CD14-positive monocyte (primary cell): Measurements from ENCODE around the gene LRRC4C. TPM values are rescaled to one million over a fixed set of nuclear protein-coding genes. Genes with fewer than 3 reads are reported as not detected.

Experiments
- DNase-seq, 3 donors: peaks; one replicate each; pipeline ENCODE4 v3.0.0-alpha.2; 2011 to 2022
- H2AFZ ChIP-seq: 2 replicates; pipeline ENCODE4 v1.6.0; 2012; ENCODE audit warnings: mild to moderate bottlenecking, low read depth, low read length, inconsistent platforms; ENCODE audit not compliant: insufficient read depth, poor library complexity, severe bottlenecking
- H3K27ac ChIP-seq, 2 donors: 1 replicate in 1 of 2; 2 replicates in 1 of 2; pipeline ENCODE4 v1.5.1; 2012 to 2013; ENCODE audit warnings: low read length in 2 of 2, control low read depth in 1 of 2, inconsistent platforms in 1 of 2, low read depth in 1 of 2, mild to moderate bottlenecking in 1 of 2
- H3K27me3 ChIP-seq, 2 donors: one replicate each; pipeline versions ENCODE4 v1.6.0 to v1.6.1; 2011 to 2013; ENCODE audit warnings: low read length in 2 of 2; ENCODE audit not compliant: control insufficient read depth in 2 of 2, insufficient read depth in 2 of 2
- H3K36me3 ChIP-seq, 2 donors: replicated peaks in 1 of 2; 1 replicate in 1 of 2; 2 replicates in 1 of 2; pipeline versions ENCODE4 v1.5.1 to v1.6.1; 2012 to 2013; ENCODE audit warnings: low read length in 2 of 2, control low read depth in 1 of 2, inconsistent platforms in 1 of 2, mild to moderate bottlenecking in 1 of 2; ENCODE audit not compliant: insufficient read depth in 2 of 2, control insufficient read depth in 1 of 2
- H3K4me1 ChIP-seq, 2 donors: 1 replicate in 1 of 2; 2 replicates in 1 of 2; pipeline versions ENCODE4 v1.5.1 to v1.6.1; 2012 to 2013; ENCODE audit warnings: low read length in 2 of 2, control low read depth in 1 of 2, inconsistent platforms in 1 of 2, mild to moderate bottlenecking in 1 of 2, moderate library complexity in 1 of 2; ENCODE audit not compliant: insufficient read depth in 2 of 2, control insufficient read depth in 1 of 2
- H3K4me2 ChIP-seq: replicated peaks from 2 replicates; pipeline ENCODE3; 2012; ENCODE audit warnings: low read length, moderate library complexity, mild to moderate bottlenecking; ENCODE audit not compliant: poor library complexity, severe bottlenecking; ENCODE audit errors: extremely low read depth
- H3K4me3 ChIP-seq, 3 experiments: fragments of 200-600 bp in 1 of 3; sonication (generic) in 1 of 3; replicated peaks in 1 of 3; 1 replicate in 2 of 3; 2 replicates in 1 of 3; pipeline ENCODE4 v1.5.1; 2011 to 2013; ENCODE audit warnings: low read length in 3 of 3, mild to moderate bottlenecking in 3 of 3, control low read depth in 2 of 3, low read depth in 2 of 3, inconsistent platforms in 1 of 3, moderate library complexity in 1 of 3
- H3K79me2 ChIP-seq: 2 replicates; pipeline ENCODE4 v1.6.0; 2012; ENCODE audit warnings: mild to moderate bottlenecking, control low read depth, inconsistent platforms, low read length, moderate library complexity; ENCODE audit not compliant: insufficient read depth
- H3K9ac ChIP-seq: 2 replicates; pipeline ENCODE4 v1.6.0; 2017; ENCODE audit warnings: low read length, mild to moderate bottlenecking; ENCODE audit not compliant: insufficient read depth, poor library complexity, severe bottlenecking
- H3K9me3 ChIP-seq, 2 donors: replicated peaks in 1 of 2; 1 replicate in 1 of 2; 2 replicates in 1 of 2; pipeline versions ENCODE4 v1.5.1 to v1.6.1; 2012 to 2013; ENCODE audit warnings: low read length in 2 of 2, control low read depth in 1 of 2; ENCODE audit not compliant: control insufficient read depth in 1 of 2, insufficient read depth in 1 of 2
- H4K20me1 ChIP-seq: 2 replicates; pipeline ENCODE4 v1.6.0; 2012; ENCODE audit warnings: mild to moderate bottlenecking, low read length, control low read depth, moderate library complexity; ENCODE audit not compliant: insufficient read depth
- H3K27ac Mint-ChIP-seq, 7 donors: one replicate each; pipeline ENCODE4 v1.8.0; 2020; ENCODE audit warnings: mild to moderate bottlenecking in 7 of 7, mixed read lengths in 7 of 7, moderate library complexity in 6 of 7, inconsistent platforms in 2 of 7
- H3K27me3 Mint-ChIP-seq, 3 donors: one replicate each; pipeline ENCODE4 v1.8.0; 2021 to 2022; ENCODE audit warnings: low read depth in 3 of 3, mild to moderate bottlenecking in 3 of 3, mixed read lengths in 3 of 3, moderate library complexity in 3 of 3, inconsistent platforms in 1 of 3
- H3K36me3 Mint-ChIP-seq, 2 donors: one replicate each; pipeline ENCODE4 v1.8.0; 2020; ENCODE audit warnings: mixed read lengths in 2 of 2, inconsistent platforms in 1 of 2, mild to moderate bottlenecking in 1 of 2
- H3K4me1 Mint-ChIP-seq: one replicate; pipeline ENCODE4 v1.8.0; 2020; ENCODE audit warnings: mild to moderate bottlenecking, mixed read lengths
- H3K4me3 Mint-ChIP-seq, 2 donors: one replicate each; pipeline ENCODE4 v1.8.0; 2020; ENCODE audit warnings: mild to moderate bottlenecking in 2 of 2, mixed read lengths in 2 of 2, moderate library complexity in 1 of 2
- H3K9me3 Mint-ChIP-seq, 7 donors: one replicate each; pipeline ENCODE4 v1.8.0; 2020 to 2022; ENCODE audit warnings: mixed read lengths in 7 of 7, mild to moderate bottlenecking in 6 of 7, moderate library complexity in 6 of 7, inconsistent platforms in 2 of 7
- WGBS: methylation state at CpG from one replicate; pipeline ENCODE4 v1.1.5; 2013; ENCODE audit warnings: missing lambda C conversion rate; ENCODE audit not compliant: insufficient coverage; 5-methylcytosine and 5-hydroxymethylcytosine counted together
- intact Hi-C, 2 donors: fragments of 100-400 bp; cut with micrococcal nuclease; formaldehyde crosslinking; loops; one replicate each; pipeline versions ENCODE4 v1.15.0 to v1.15.1; 2023
- polyA plus RNA-seq, 3 donors: library from polyadenylated mRNA; depleted of rRNA in 1 of 3; unstranded in 2 of 3; stranded (reverse) in 1 of 3; fragments of 300-500 nt in 2 of 3; fragments of >200 nt in 1 of 3; fragmentation: Illumina TruSeq in 2 of 3; gene quantifications; 1 replicate in 2 of 3; 2 replicates in 1 of 3; pipeline ENCODE4 v1.2.3, GENCODE V29; 2012 to 2021
- TF ChIP-seq, protein P1 (sequence below): fragments of 200-600 bp; IDR thresholded peaks from one replicate; pipeline ENCODE4 v1.8.0; 2022; ENCODE audit warnings: antibody characterized with exemption, mild to moderate bottlenecking

LRRC4C gene
- polyA plus RNA-seq, 3 donors, result not detected

DNA sequence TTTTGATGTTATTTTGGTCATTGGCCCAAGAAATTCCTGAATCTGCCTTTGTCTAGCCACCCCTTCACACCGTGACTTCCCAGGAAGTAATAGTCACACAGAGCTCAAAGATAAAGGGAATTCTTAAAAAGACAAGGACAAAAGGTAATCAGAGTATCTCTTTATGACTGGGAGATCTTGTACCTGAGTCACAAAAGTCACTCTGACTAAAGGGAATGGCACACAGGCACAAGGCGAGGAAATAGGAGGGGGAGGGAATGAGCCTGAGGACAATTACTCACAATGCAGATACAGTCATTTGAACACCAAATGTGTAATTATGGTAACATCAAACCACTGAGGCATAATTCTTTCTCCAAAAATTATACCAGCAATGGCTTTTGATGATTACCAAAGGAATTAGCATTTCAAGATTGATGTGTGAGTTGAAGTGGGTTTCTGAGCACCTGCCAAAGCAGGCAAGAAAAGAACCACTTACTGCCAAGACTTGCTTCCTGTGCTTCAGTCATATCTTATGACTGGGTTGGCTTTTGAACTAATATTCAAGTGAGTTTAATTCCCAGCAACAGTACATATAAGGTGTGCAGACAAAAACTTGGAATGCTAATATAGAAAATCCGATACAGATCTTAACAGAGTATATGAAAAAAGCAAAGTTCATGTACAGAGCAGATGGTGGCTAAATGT is 856.4 kb downstream of the LRRC4C start:
- no peaks in the 10 kb centered on the region for H3K4me1 Mint-ChIP-seq
- intact Hi-C loops, result no loop called here
- H3K4me3 Mint-ChIP-seq, result no peak overlapping the region
- no CpG with 5 or more reads among the region's 3 CpGs for WGBS
- peaks cover 19 to 26% of the 10 kb centered on the region in 2 donors for H3K9me3 ChIP-seq
- H3K79me2 ChIP-seq, result no peaks in the 10 kb centered on the region
- no peak overlapping the region for H3K27ac Mint-ChIP-seq
- H3K4me2 ChIP-seq, result no peak overlapping the region
- no peak overlapping the region for H3K27ac ChIP-seq
- no peaks in the 10 kb centered on the region for H3K27me3 ChIP-seq
- DNase-seq, result no peak
- H3K9me3 Mint-ChIP-seq, result peaks cover 7 to 21% (median 12%) of the 10 kb centered on the region in 7 donors
- no peaks in the 10 kb centered on the region for H3K27me3 Mint-ChIP-seq
- H3K4me3 ChIP-seq, result no peak overlapping the region
- TF ChIP-seq, protein P1, sequence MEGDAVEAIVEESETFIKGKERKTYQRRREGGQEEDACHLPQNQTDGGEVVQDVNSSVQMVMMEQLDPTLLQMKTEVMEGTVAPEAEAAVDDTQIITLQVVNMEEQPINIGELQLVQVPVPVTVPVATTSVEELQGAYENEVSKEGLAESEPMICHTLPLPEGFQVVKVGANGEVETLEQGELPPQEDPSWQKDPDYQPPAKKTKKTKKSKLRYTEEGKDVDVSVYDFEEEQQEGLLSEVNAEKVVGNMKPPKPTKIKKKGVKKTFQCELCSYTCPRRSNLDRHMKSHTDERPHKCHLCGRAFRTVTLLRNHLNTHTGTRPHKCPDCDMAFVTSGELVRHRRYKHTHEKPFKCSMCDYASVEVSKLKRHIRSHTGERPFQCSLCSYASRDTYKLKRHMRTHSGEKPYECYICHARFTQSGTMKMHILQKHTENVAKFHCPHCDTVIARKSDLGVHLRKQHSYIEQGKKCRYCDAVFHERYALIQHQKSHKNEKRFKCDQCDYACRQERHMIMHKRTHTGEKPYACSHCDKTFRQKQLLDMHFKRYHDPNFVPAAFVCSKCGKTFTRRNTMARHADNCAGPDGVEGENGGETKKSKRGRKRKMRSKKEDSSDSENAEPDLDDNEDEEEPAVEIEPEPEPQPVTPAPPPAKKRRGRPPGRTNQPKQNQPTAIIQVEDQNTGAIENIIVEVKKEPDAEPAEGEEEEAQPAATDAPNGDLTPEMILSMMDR, result no peak
- no peak overlapping the region for H2AFZ ChIP-seq
- H3K4me1 ChIP-seq, result no peaks in the 10 kb centered on the region
- no peak overlapping the region for H3K9ac ChIP-seq
- no peaks in the 10 kb centered on the region for H3K36me3 Mint-ChIP-seq
- no peaks in the 10 kb centered on the region for H3K36me3 ChIP-seq
- H4K20me1 ChIP-seq, result no peaks in the 10 kb centered on the region

DNA sequence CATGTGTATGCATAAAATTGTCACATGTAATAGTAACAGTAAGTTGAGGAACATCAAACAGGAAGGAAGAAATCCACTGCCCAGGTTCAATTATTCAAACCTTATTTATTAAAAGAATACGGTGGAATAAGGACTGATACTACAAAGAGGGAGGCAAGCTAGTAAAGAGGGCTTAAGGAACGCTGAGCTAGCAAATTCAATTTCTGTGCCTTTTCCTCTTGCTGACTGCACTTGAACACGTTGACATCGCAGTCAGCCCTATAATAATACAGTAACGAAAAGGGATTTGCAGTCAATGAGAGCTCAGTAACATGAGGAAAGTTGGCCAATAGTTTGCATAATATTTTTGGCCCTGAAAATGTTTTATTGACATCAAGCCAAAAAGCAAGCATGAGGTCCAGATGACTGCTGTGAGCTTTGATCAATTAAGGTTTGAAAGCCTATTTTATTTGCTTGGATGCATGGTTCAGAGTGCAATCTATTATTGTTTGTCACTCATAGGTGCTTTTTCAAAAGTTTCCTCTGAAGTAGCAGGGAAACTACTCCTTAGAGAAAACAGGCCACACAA is 861.8 kb downstream of the LRRC4C start:
- Histone ChIP-seq H3K4me2 (no peak overlapping the region), H4K20me1 (no peaks in the 10 kb centered on the region), H3K4me3 (no peak overlapping the region), H3K9ac (no peak overlapping the region), H3K27me3 (no peaks in the 10 kb centered on the region), H3K9me3 (peaks cover 0 to 3% of the 10 kb centered on the region in 2 donors), H3K79me2 (no peaks in the 10 kb centered on the region), H2AFZ (no peak overlapping the region), H3K36me3 (no peaks in the 10 kb centered on the region), H3K27ac (no peak overlapping the region), H3K4me1 (no peaks in the 10 kb centered on the region)
- intact Hi-C loops, result no loop called here
- no peaks in the 10 kb centered on the region for H3K4me1 Mint-ChIP-seq
- H3K9me3 Mint-ChIP-seq, result peaks cover 0 to 8% (median 3%) of the 10 kb centered on the region in 7 donors
- H3K27me3 Mint-ChIP-seq, result no peaks in the 10 kb centered on the region
- no peak for DNase-seq
- WGBS, result no CpG with 5 or more reads among the region's 5 CpGs
- H3K27ac Mint-ChIP-seq, result no peak overlapping the region
- TF ChIP-seq, protein P1, result no peak
- no peaks in the 10 kb centered on the region for H3K36me3 Mint-ChIP-seq
- H3K4me3 Mint-ChIP-seq, result no peak overlapping the region
